HEK293T (cell line): ENCODE measurements around the gene PLEKHG2.

Experiments used
- CTBP1 ChIP-seq: fragments of 450-650 bp; IDR thresholded peaks from 2 replicates; pipeline ENCODE4 v1.6.1; 2016; ENCODE audit warnings: borderline replicate concordance
- FOXK2 ChIP-seq: fragments of 450-650 bp; IDR thresholded peaks from 2 replicates; pipeline ENCODE4 v1.6.1; 2016; ENCODE audit warnings: mild to moderate bottlenecking
- FOXM1 ChIP-seq: fragments of 450-650 bp; IDR thresholded peaks from 2 replicates; pipeline ENCODE4 v1.6.1; 2017; ENCODE audit warnings: mild to moderate bottlenecking, borderline replicate concordance
- HDGF ChIP-seq: fragments of 450-650 bp; IDR thresholded peaks from 2 replicates; pipeline ENCODE4 v1.6.1; 2017; ENCODE audit warnings: antibody characterized with exemption, borderline replicate concordance
- SUZ12 ChIP-seq: fragments of 450-650 bp; IDR thresholded peaks from 2 replicates; pipeline ENCODE4 v1.6.1; 2016; ENCODE audit warnings: mild to moderate bottlenecking
- TARDBP ChIP-seq: fragments of 450-650 bp; IDR thresholded peaks from 2 replicates; pipeline ENCODE4 v1.6.1; 2016
- ZNF384 ChIP-seq: fragments of 450-650 bp; IDR thresholded peaks from 2 replicates; pipeline ENCODE4 v1.6.1; 2016

DNA sequence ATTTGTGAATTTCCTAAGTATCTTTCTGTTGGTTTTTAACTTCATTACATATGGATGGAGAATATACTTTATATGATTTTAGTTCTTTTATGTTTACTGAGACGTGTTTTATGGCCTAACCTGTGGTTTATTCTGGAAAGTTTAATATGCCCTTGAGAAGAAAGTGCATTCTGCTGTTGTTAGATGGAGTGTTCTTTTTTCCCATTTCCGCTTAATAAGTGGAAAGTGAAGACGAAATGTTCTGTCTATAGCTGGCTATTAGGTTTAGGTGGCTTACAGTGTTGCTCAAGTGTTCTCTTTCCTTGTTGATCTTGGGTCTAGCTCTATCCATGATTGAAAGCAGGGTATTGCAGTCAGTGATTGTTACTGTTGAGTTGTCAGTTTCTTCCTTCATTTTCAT lies 50.9 kb downstream of the PLEKHG2 start:
- no peak for TF ChIP-seq HDGF
- no peak for TF ChIP-seq FOXK2
- no peak for TF ChIP-seq ZNF384
- TF ChIP-seq CTBP1: no peak
- TF ChIP-seq TARDBP: no peak
- TF ChIP-seq SUZ12: no peak
- no peak for TF ChIP-seq FOXM1
